SIG-M5 treated with dmso at 0.1 percent for 504 hours (cell line): ENCODE measurements around the gene GPATCH1.
A peak's percentile ranks its signal among the peaks of the same experiment; 100 is the strongest.
"Not testable (repeated sequence)": the region's sequence is repeated elsewhere in the genome, so short reads cannot be mapped to it uniquely, and the experiment has no call there.

Source experiments
- DNase-seq: peaks from one replicate; lab custom pipeline; 2025; ENCODE audit not compliant: unreplicated experiment; lab: John Stamatoyannopoulos, UW

Gene GPATCH1

GRCh38 chr19:33080761-33081681, at the start of gene GPATCH1:
TSS of gene GPATCH1 (plus strand) at chr19:33081181. CDS start at chr19:33081194, 13 bp downstream.
- DNase-seq, result peak; percentile 78

- DNase-seq, result no peak
These were observed 48.7 kb upstream of the GPATCH1 start for GRCh38 chr19:33032218-33032781.

- DNase-seq, result no peak
These were observed 45.5 kb upstream of the GPATCH1 start for GRCh38 chr19:33035461-33035860.

- not testable (repeated sequence) for DNase-seq
These were observed 44.4 kb upstream of the GPATCH1 start for GRCh38 chr19:33036370-33037167.

- not testable (repeated sequence) for DNase-seq
These were observed 43.6 kb upstream of the GPATCH1 start for GRCh38 chr19:33037168-33038025.

GRCh38 chr19:33039108-33039599, 41.8 kb upstream of the GPATCH1 start:
- DNase-seq, result no peak

GRCh38 chr19:33039815-33040214, 41.2 kb upstream of the GPATCH1 start:
- DNase-seq, result no peak

GRCh38 chr19:33040994-33041827, 39.8 kb upstream of the GPATCH1 start:
- DNase-seq, result no peak

GRCh38 chr19:33041828-33042160, 39.2 kb upstream of the GPATCH1 start:
- DNase-seq, result not testable (repeated sequence)

- peak; percentile 50 for DNase-seq
These were observed 33.6 kb upstream of the GPATCH1 start for GRCh38 chr19:33047422-33047821.

GRCh38 chr19:33048806-33049676, 31.9 kb upstream of the GPATCH1 start:
- DNase-seq, result no peak

- DNase-seq, result no peak
These were observed 30.9 kb upstream of the GPATCH1 start for GRCh38 chr19:33050110-33050509.

- peak; percentile 7 for DNase-seq
These were observed 28.5 kb upstream of the GPATCH1 start for GRCh38 chr19:33052352-33052972.

GRCh38 chr19:33054623-33055022, 26.4 kb upstream of the GPATCH1 start:
- no peak for DNase-seq

- DNase-seq, result no peak
These were observed 25.3 kb upstream of the GPATCH1 start for GRCh38 chr19:33055718-33056117.

GRCh38 chr19:33060586-33060985, 20.4 kb upstream of the GPATCH1 start:
- no peak for DNase-seq

- no peak for DNase-seq
These were observed 18.1 kb upstream of the GPATCH1 start for GRCh38 chr19:33062902-33063301.

GRCh38 chr19:33063356-33063752, 17.6 kb upstream of the GPATCH1 start:
- peak; percentile 21 for DNase-seq
